ENCODE results near the gene C1orf226. TPM values are rescaled to one million over a fixed set of nuclear protein-coding genes. Genes with fewer than 3 reads are reported as not detected.

The C1orf226 gene
- total and polyA plus RNA-seq, 10 of the 15 experiments (the other 5 are each of a cell fraction or from before 2014, with no cell fraction given), result not detected

- no peak overlapping the region for H2AFZ ChIP-seq (ENCODE audit: control insufficient read depth, low read depth, low read length)
- no peaks in the 10 kb centered on the region for H4K20me1 ChIP-seq (ENCODE audit: control insufficient read depth, insufficient read depth)
- H3K27me3 ChIP-seq (replicated peaks in 1 of 2; ENCODE audit: control insufficient read depth in 2 of 2, insufficient read depth in 2 of 2, low read length in 1 of 2), result no peaks in the 10 kb centered on the region; a peak in 1 of 4 replicates
- intact Hi-C loops (cut with micrococcal nuclease; ENCODE audit: unreplicated experiment), result loop anchor here (5.0 kb wide), 2 partner anchors 138 to 443 kb away; partner anchors contain the start of gene UHMK1
- peaks cover 17% of the 10 kb centered on the region for H3K4me1 ChIP-seq (ENCODE audit: control insufficient read depth, insufficient read depth, low read length)
- ATAC-seq, result no peak
- DNase-seq (ENCODE audit: low read depth, low spot score), result no peak
- FAIRE-seq, result no peak
- H3K4me2 ChIP-seq (ENCODE audit: control insufficient read depth, insufficient read depth), result no peak overlapping the region
- 0% methylated on average over 1 of the region's 1 CpG for WGBS (ENCODE audit: insufficient coverage, insufficient replicate concordance, low lambda C conversion rate, missing lambda C conversion rate)
- no TSS peak for BruUV-seq (replicated peaks)
- H3K27ac ChIP-seq (ENCODE audit: control insufficient read depth, insufficient read depth), result no peak overlapping the region
- no peaks in the 10 kb centered on the region for H3K36me3 ChIP-seq (ENCODE audit: control insufficient read depth in 2 of 2, insufficient read depth in 2 of 2, low read length in 1 of 2)
- H3K9ac ChIP-seq (ENCODE audit: control insufficient read depth, insufficient read depth, low read length), result no peak overlapping the region
- in situ Hi-C loops (cut with MboI), result no loop called here
- ChIA-PET POLR2A (no interaction called here), RAD21 (ENCODE audit: unreplicated experiment) (interaction anchor here (0.7 to 3.3 kb wide), 3 partner anchors 32 to 486 kb away, joined by 3 to 29 read pairs (median 4); no protein-coding TSS in a partner anchor), CTCF (interaction anchor here (0.6 to 8.0 kb wide), 7 partner anchors 9 to 816 kb away, joined by 3 to 104 read pairs (median 4); partner anchors contain the start of gene DDR2), SMC1A (ENCODE audit: uncharacterized antibody, unreplicated experiment) (interaction anchor here (0.5 to 3.5 kb wide), 5 partner anchors 13 to 193 kb away, joined by 3 to 31 read pairs (median 10); no protein-coding TSS in a partner anchor)
- H3K9me3 ChIP-seq (replicated peaks; ENCODE audit: control insufficient read depth, insufficient read depth, low read length), result no peaks in the 10 kb centered on the region
- no peak overlapping the region for H3K4me3 ChIP-seq
- no peaks in the 10 kb centered on the region for H3K79me2 ChIP-seq (ENCODE audit: control insufficient read depth, insufficient read depth, low read length)
- TF ChIP-seq RELB (IDR thresholded peaks at IDR 0.05; ENCODE audit: low read depth) (no peak), BRCA1 (IDR thresholded peaks at IDR 0.05; ENCODE audit: low read depth, low read length) (no peak), ZBTB11 (CRISPR knock-in tag; IDR thresholded peaks at IDR 0.05) (no peak), PAX5 (IDR thresholded peaks at IDR 0.05; ENCODE audit: borderline replicate concordance, low read depth, low read length) (no peak), USF1 (IDR thresholded peaks at IDR 0.05; ENCODE audit: borderline replicate concordance, extremely low read length, insufficient read depth, low read depth, low read length) (no peak), ZNF274 (IDR thresholded peaks at IDR 0.05; ENCODE audit: insufficient read depth, insufficient read length) (no peak), ZBTB4 (CRISPR knock-in tag; IDR thresholded peaks at IDR 0.05) (no peak), E2F8 (IDR thresholded peaks at IDR 0.05; ENCODE audit: low read depth, partially characterized antibody) (no peak), USF2 (IDR thresholded peaks at IDR 0.05; ENCODE audit: borderline replicate concordance, low read depth, low read length) (no peak)
Measured at GRCh38 chr1:162358928-162359327, 22.6 kb upstream of the C1orf226 start.
